Lung microvascular endothelial cell (primary cell): ENCODE results near the gene RNF31. TPM values are rescaled to one million over a fixed set of nuclear protein-coding genes. Genes with fewer than 3 reads are reported as not detected.
A peak's percentile ranks its signal among the peaks of the same experiment; 100 is the strongest.
"Not testable (repeated sequence)": the region's sequence is repeated elsewhere in the genome, so short reads cannot be mapped to it uniquely, and the experiment has no call there.

ENCODE experiments used
- DNase-seq, 2 donors: peaks; one replicate each; pipeline versions ENCODE4 v3.0.0 to v3.0.0-alpha.2; 2010; ENCODE audit warnings: low read depth in 2 of 2
- total RNA-seq: library from RNA; depleted of rRNA; stranded (reverse); fragments of >200 nt; gene quantifications from 2 replicates; pipeline ENCODE4 v1.2.1, GENCODE V29; 2014

The RNF31 gene
- total RNA-seq, result 21.1 and 23.2 TPM in 2 replicates

DNA sequence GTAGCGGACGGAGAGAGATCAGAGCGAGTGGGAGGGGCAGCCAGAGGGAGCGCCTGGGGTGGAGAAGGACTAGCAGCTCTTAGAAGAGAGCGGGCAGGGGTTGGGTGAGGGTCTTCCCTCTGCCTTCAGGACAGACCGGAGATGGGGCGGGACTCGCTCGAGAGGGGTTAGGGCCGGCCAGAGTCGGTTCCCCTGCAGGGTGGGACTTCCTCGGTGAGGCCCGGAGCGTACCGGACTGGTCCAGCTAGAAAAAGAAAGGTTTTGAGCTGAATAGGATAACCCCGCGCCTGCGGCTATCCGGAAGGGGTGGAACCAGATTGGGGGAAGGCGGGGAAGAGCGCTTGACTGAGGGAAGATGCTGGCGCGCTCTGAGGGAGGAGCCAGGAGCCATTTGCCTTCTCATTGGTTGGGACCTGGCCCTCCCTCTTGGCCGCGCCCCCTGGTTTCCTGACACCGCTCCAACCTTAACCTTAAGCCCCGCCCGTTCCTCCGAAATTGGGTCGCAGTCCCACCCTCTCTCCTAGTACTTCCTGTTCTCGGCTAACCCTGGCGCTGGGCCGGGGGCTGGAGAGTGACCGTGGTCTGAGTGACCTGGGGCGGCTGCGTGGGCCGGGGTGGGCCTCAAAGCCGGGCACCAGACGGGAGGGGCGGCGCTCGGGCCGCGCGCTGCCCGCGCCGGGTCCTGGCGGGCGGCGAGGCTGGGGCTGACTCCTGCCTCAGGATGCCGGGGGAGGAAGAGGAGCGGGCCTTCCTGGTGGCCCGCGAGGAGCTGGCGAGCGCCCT lies at the start of gene RNF31:
Gene RNF31 (plus strand): TSS at position 521 of the 783 bp plus-strand sequence. CDS start 201 bp downstream, at position 722.
- DNase-seq, result peak; percentile 97 to 98

DNA sequence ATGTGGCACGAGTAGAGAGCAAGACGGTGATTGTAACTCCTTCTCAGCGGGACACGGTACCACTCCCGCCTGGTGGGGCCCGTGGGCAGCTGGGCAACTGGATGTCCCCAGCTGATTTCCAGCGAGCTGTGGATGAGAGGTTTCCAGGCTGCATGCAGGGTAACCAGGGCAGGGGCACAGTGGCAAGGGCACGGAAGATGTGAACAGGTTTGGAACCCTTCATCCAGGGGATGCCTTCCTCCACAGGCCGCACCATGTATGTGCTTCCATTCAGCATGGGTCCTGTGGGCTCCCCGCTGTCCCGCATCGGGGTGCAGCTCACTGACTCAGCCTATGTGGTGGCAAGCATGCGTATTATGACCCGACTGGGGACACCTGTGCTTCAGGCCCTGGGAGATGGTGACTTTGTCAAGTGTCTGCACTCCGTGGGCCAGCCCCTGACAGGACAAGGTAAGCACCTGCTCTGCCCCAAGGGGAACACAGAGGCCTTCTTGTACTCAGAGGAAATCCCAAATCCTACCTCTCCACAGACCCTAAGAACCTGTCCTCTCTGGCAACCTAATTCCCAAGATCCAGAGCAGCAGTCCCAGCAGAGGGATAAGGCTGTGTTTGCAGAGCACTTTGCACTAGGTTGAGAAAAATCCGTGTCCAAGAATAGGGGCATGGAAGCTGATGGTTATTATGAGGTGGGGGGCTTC lies 48.9 kb upstream of the RNF31 start:
- no peak for DNase-seq

DNA sequence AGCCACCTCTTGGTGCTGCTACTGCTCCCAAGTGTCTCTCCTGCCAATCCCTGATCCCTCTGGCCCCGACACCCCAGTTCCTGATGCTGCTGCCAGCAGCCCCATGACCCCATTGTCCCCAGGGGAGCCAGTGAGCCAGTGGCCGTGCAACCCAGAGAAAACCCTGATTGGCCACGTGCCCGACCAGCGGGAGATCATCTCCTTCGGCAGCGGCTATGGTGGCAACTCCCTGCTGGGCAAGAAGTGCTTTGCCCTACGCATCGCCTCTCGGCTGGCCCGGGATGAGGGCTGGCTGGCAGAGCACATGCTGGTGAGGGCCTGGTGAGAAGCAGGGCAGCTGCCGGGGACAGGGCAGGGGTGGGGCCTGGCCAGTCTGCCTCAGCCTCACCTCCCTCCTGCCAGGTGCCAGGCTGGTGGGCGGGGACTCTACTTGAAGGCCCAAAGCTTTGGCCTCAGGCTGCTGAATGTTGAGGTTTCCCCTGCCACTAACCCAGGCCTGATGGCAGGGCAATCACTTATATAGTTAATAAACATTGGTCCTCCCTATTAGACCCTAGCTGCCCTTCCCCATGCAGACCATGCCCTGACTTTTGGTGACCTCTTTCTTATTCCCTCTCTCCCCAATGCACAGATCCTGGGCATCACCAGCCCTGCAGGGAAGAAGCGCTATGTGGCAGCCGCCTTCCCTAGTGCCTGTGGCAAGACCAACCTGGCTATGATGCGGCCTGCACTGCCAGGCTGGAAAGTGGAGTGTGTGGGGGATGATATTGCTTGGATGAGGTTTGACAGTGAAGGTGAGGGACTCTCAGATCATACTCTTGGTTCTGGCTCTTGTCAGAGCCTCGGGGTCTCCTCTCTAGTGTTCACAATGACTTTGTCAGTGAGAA lies 48.1 kb upstream of the RNF31 start:
- no peak for DNase-seq

- DNase-seq, result no peak
Observed at GRCh38 chr14:24100197-24100981, 46.9 kb upstream of the RNF31 start.

GRCh38 chr14:24100982-24101494 lies 46.3 kb upstream of the RNF31 start:
- DNase-seq, result no peak

- no peak for DNase-seq
Observed at GRCh38 chr14:24102357-24103048, 44.8 kb upstream of the RNF31 start.

- DNase-seq, result no peak
Observed at GRCh38 chr14:24103451-24103850, 43.8 kb upstream of the RNF31 start.

DNA sequence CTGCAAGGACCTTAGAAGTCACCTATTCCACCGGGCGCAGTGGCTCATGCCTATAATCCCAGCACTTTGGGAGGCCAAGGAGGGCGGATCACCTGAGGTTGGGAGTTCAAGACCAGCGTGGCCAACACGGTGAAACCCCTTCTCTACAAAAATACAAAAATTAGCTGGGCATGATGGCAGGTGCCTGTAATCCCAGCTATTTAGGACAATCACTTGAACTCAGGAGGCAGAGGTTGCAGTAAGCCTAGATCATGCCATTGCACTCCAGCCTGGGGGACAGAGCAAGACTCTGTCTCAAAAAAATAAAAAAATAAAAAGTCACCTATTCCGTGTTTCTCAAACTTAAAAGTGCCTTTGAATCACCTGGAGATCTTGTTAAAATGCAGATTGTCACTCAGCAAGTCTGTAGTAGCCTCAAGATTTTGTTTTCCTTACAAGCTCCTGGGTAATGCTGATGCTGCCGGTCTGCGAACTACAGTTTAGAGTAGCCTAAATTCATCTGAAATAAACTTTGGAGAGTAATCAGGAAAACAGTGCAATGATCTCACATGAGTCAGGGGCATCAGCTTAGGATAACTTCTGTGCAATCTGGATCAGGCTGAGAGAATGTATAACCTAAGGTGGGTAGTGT lies 41.6 kb upstream of the RNF31 start:
- not testable (repeated sequence) for DNase-seq

DNA sequence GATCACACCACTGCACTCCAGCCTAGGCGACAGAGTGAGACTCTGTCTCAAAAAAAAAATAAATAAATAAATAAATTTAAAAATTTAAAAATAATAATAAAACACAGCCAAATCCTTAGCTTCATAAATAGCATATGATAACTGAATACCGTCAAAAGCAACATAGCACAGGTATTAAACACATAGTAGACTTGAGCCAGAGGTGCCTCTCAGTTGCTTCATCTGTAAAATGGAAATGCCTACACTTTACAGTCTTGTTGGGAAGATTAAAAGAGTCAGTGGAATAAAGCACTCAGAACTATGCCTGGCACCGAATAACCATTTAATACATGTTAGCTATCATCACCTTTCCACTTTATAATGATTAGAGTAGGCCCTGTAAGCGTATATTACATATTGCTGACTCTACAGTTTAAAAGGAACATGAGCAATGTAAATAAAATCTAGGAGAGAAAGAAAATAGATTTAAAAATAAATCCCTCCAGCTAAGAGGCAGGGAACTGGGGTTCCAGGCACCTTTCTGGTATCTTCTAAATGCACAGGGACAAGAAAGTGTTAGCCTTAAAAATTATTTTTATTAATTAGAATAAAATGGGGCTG lies 40.5 kb upstream of the RNF31 start:
- no peak for DNase-seq

DNA sequence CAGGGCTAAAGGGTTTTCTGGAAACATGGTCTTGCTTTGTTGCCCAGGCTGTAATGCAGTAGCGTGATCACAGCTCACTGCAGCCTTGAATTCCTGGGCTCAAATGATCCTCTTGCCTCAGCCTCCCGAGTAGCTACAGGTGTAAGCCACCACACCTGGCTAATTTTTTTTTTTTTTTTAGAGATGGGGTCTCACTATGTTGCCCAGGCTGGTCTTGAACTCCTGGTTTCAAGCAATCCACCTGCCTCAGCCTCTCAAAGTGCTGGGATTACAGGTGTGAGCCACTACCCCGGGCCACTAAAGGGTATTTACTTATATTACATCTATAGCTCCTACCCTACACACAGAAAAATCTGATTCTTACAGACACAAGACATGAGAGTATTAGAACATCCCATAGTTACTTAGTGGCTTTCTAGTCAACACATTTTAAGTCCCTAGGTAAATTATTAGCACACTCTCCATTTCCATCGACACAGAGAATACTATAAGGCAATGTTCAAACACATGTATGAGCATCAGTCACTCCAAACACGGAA lies 38.9 kb upstream of the RNF31 start:
- DNase-seq, result no peak

GRCh38 chr14:24110060-24110459 lies 37.2 kb upstream of the RNF31 start:
- no peak for DNase-seq

- no peak for DNase-seq
Observed at GRCh38 chr14:24110523-24110922, 36.8 kb upstream of the RNF31 start.

DNA sequence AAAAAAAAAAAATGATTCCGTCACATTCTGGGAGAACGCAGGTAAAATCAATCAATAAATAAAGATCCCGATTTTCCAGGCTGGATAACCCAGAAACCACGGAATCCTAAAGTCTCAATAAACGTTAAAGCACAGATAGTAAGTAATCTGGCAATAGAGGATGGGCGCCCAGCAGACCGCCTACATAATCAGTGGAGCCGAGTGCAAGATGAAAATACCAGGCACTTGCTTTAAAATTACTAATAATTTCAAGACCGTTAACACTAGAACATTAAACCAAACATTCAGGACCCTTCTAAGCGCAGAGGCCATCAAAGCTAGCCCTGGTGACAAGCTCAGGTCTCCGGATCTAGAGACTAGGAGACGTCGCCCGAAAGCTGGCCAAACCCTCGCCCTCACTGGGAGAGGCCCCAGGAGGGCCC lies 33.9 kb upstream of the RNF31 start:
- DNase-seq, result no peak

DNA sequence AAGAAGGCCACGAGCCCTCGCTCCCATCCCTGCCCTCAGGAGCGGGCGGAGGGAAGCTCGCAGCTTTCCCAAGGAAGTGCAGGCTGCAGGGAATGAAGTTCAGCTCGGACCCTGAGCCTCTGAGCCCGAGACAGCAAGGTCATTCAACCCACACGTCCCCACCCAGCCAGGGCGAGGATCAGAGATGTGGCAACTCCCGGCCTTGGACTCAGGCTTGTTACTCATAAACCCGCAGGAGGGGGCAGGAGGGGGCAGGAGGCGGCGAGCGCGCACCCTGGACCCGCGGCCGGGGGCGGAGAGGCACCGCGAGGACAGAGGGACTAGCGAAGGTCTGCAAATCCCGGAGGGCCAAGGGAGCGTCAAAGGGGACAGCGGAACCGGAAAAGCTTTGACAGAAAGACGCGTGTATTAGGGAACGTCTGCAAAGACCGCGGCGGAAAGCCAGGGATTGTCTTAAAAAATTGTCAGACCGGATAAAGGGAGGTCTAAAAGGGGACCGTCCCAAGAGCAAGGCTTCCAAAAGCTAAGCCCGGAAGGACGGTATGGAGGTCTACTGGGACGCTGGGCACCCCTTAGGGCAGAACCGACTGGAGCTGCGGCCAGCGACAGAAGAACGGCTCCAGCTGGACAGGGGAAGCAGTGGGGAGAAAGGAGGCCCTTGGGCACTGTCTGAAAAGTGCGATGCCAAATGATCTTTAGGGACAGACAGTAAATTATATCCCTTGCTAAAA lies 33.3 kb upstream of the RNF31 start:
- peak; percentile 71 to 79 for DNase-seq

DNA sequence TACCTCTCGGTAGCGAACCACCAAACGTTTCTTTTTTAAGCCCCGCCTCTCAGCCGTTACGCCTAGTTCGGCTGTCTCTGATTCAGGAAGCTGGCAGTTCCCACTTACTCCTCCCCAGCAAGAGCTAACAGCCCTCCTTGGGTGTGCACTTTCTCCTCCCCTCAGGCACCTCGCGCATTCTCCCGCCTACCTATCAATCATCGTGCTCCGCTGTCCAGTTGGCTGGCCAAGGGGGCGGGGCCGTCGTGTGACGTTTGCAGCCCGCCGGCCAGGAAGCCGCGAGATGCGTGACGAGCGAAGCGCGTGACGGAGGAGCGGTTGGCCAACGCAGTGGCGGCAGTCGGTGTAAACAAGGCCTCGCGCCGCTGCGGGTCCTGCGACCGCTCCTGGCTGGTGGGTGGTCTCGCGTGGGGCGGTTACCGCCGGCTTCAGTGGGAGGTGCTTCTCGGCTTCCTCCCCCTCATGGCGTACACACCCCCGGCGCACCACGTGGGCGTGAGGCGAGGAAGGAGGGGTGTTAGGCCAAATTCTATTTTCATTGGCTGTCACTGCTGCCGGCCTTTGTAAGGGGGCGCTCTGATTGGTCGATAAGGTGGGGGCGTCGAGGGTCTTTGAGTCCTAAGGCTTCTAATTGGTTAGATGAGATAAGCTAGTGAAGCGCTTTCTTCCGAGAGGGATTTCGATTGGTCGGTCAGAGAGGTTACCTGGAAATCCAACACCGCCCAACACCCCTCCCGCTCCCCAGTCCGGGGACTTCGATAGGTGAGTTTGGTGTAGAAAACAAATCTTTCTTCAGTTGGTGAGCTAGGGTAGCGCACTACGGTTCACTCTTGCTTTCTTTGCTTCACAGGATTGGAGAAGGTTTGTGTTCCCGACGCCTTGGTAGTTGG lies 32.5 kb upstream of the RNF31 start, which contains the start of the genes DCAF11 and NRL:
Gene DCAF11 (plus strand): TSS at position 246 of the 890 bp plus-strand sequence. CDS start 818 bp downstream, outside the sequence.
Gene NRL (minus strand): TSS at position 418 of the 890 bp plus-strand sequence. CDS start 32,101 bp downstream, outside the sequence.
- DNase-seq, result peak; percentile 100

DNA sequence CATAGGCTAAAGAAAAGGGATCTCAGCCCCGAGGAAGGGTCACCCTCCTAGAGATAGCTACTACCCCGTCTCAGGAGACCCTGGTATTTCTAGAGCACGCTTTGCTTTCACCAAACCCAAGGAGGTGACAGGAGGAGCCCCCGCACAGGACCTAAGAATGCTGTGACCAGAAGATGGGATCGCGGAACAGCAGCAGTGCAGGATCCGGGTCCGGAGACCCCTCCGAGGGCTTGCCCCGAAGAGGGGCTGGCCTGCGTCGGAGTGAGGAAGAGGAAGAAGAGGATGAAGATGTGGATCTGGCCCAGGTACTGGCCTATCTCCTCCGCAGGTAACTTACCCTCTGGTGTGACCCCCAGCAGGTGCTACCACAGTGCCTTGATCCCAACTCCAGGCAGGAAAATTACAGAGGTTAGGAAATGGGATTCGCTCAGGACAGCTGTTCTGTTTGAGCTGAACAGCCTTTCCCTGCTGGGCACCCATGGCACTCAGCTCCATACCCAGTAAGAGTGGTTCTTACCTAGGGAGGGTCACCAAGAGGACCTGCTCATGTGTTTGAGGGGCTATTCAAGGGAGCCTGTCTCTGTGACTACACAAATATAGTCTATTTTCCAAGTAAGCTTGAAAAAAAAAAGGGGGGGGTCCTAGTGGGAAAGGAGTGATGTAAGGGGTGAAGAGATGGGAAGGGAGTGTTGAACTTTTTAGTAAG lies 31.7 kb upstream of the RNF31 start:
- no peak for DNase-seq
